Measurements from ENCODE around the gene TSTD2.

DNA sequence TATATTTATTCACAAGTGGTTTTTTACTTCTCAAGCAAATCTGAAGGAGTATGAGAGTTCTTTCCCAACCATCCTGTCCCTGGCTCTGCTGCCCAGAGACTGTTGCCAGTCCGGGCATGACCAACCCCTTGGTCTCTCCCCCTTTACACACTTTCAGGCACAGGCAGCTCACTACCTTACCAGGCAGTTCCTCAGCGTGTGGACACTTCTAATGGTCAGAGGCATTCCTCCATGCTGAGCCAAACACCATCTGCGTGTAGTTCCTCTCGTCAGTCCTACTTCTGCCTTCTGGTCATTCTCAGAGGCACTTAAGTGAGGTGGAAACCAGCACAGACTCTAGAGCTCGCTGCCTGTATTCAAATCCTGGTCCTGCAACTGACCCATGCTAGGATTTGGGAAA lies 56.1 kb downstream of the TSTD2 start:
- TF ChIP-seq, protein P1, sequence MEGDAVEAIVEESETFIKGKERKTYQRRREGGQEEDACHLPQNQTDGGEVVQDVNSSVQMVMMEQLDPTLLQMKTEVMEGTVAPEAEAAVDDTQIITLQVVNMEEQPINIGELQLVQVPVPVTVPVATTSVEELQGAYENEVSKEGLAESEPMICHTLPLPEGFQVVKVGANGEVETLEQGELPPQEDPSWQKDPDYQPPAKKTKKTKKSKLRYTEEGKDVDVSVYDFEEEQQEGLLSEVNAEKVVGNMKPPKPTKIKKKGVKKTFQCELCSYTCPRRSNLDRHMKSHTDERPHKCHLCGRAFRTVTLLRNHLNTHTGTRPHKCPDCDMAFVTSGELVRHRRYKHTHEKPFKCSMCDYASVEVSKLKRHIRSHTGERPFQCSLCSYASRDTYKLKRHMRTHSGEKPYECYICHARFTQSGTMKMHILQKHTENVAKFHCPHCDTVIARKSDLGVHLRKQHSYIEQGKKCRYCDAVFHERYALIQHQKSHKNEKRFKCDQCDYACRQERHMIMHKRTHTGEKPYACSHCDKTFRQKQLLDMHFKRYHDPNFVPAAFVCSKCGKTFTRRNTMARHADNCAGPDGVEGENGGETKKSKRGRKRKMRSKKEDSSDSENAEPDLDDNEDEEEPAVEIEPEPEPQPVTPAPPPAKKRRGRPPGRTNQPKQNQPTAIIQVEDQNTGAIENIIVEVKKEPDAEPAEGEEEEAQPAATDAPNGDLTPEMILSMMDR (IDR thresholded peaks at IDR 0.05; ENCODE audit: low read depth, low read length, poor library complexity, severe bottlenecking), result no peak
- TF ChIP-seq EZH2phosphoT487 (IDR thresholded peaks at IDR 0.05; ENCODE audit: borderline replicate concordance, low read length), result no peak
